Activated CD4-positive, alpha-beta T cell treated with anti-CD3 and anti-CD28 coated beads, Interleukin-2, amount 50 U/mL, for 4 hours (primary cell): ENCODE data around the gene IFFO2.

Experiments
- DNase-seq, 2 experiments: peaks; one replicate each; pipeline ENCODE4 v3.0.0-alpha.2; 2020

Gene IFFO2

GRCh38 chr1:18949686-18950400 is 6.6 kb downstream of the IFFO2 start:
- no peak for DNase-seq

GRCh38 chr1:18948913-18949685 is 7.4 kb downstream of the IFFO2 start:
- DNase-seq: no peak

- peak; percentile 66 to 71 for DNase-seq
Measured at GRCh38 chr1:18948048-18948912, 8.2 kb downstream of the IFFO2 start.

- DNase-seq: no peak
Measured at GRCh38 chr1:18947570-18947969, 8.9 kb downstream of the IFFO2 start.

GRCh38 chr1:18946550-18947381 is 9.7 kb downstream of the IFFO2 start:
- DNase-seq: no peak

GRCh38 chr1:18945401-18945849 is 11.1 kb downstream of the IFFO2 start:
- no peak for DNase-seq

- no peak for DNase-seq
Measured at GRCh38 chr1:18944810-18945209, 11.7 kb downstream of the IFFO2 start.

- DNase-seq: no peak
Measured at GRCh38 chr1:18943914-18944572, 12.4 kb downstream of the IFFO2 start.

GRCh38 chr1:18943162-18943561 is 13.3 kb downstream of the IFFO2 start:
- DNase-seq: no peak

GRCh38 chr1:18942340-18942739 is 14.1 kb downstream of the IFFO2 start:
- no peak for DNase-seq

- DNase-seq: no peak
Measured at GRCh38 chr1:18941221-18942141, 15.0 kb downstream of the IFFO2 start.

GRCh38 chr1:18940303-18941020 is 16.0 kb downstream of the IFFO2 start:
- DNase-seq: no peak

GRCh38 chr1:18939398-18940302 is 16.8 kb downstream of the IFFO2 start:
- DNase-seq: no peak

GRCh38 chr1:18938707-18939070 is 17.8 kb downstream of the IFFO2 start:
- DNase-seq: no peak

GRCh38 chr1:18938008-18938706 is 18.3 kb downstream of the IFFO2 start:
- no peak for DNase-seq

GRCh38 chr1:18937539-18937938 is 18.9 kb downstream of the IFFO2 start:
- no peak for DNase-seq

- no peak for DNase-seq
Measured at GRCh38 chr1:18936814-18937481, 19.5 kb downstream of the IFFO2 start.

- no peak for DNase-seq
Measured at GRCh38 chr1:18936471-18936813, 20.0 kb downstream of the IFFO2 start.
